ENCODE results near the gene UBTF.
A peak's percentile ranks its signal among the peaks of the same experiment; 100 is the strongest.

The UBTF gene

DNA sequence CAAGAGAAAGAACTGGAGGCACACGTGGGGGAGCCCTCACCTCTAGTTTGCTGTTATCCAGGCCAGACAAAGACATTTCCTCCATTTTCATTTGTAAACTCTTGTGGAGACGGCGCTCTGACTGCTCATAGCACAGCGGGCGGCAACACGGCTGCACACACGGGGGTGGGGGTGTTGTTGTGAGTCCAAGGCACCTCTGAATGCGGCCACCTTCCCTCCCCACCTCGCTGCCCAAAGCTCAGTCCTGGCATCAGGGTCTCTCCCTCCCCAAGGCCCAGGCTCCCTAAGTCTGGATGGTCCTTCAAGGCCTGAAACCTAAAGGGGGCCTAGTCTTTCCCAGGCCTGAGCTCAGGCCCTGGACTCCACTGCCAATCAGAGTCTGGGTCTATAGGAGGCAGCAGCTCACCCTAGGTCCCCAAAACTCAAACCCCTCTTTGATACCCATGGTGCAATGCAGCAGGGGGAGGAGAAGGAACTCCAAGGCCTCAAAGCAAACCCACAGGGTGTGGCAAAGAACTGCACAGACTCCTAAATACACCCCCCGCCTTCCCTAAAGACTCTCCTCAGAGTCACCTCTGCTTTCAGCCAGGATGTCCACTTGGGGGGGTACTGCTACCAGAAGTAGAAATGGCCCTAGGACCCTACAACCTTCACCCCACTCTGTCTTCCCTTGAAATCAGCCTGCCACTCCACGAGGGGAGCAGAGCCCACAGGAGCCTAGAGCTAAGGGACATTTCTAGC, 21.3 kb downstream of the UBTF start:
- peak; percentile 73 for DNase-seq (ENCODE audit: low read depth)

DNA sequence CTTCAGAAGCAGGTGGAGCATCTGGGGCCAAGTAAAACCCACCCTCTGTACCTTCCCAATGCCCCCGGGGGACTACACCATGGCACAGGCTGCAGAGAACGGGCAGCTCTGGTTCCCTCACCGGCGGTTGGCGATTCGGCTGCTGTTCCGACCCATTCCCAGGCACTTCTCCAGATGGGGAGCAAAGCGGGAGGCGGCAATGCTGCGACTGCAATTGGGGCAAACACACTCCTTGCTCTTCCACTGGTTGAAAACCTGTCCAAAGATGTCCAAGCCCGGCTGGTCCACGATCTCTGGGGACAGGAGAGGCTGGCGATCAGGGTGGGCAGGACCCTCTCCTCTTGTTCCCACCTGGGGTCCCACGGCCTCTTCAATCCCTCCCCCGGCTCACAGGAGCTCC, 22.4 kb downstream of the UBTF start:
- no peak for DNase-seq (ENCODE audit: low read depth)

DNA sequence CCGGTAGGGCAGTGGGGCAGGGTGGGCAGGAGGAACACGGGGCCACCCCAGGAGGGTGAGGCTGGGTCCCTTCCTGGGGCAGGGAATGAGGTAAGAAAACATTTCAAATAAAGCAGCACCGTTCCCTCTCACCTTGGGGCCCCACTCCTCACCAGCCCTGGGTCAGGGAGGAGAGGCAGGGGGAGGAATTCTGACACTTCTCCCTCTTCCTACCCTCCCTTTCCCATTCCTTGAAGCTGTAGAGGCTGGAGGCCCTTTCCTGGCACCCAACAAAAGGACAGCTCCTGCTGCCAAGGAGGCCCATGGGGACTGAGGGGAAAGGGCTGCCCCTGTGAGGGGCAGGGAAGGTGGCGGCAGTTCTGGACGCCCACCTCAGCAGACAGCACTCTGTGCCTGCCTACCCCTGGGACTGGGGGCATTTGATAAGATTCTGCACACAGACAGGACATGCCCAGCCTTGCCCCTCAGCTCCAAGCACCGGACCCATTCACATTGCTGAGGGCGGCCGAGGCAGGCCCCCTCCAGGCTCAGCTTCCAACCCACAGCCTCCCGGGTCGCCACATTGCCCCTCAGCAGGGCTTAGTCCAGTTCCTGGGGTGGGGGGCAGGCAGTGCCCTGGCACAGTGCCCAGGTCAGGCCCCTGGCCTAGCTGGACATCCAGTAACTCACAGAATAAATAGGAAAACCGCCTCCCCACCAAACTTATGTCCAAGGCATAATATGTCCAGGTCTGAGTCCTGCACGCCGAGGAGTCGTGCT, 26.0 kb downstream of the UBTF start:
- DNase-seq (ENCODE audit: low read depth), result no peak

DNA sequence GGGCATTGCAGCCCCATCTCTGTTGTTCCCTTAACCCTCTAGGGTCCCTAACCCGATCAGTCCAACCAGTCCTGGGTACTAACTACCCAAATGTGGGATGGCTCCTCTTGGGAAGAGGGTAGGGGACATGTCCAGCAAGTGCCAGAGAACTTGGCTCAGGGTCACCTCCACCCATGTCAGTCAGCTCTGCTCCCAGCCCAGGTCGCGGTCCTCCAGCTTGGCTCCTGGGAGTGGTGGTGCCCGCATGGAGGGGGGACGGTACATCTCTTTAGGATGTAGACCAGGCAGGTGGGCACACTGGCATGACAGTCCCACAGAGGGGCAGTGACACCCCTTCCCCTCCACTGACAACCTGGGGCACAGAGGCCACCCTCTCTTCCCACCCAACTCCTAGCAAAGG, 26.7 kb downstream of the UBTF start:
- no peak for DNase-seq (ENCODE audit: low read depth)

DNA sequence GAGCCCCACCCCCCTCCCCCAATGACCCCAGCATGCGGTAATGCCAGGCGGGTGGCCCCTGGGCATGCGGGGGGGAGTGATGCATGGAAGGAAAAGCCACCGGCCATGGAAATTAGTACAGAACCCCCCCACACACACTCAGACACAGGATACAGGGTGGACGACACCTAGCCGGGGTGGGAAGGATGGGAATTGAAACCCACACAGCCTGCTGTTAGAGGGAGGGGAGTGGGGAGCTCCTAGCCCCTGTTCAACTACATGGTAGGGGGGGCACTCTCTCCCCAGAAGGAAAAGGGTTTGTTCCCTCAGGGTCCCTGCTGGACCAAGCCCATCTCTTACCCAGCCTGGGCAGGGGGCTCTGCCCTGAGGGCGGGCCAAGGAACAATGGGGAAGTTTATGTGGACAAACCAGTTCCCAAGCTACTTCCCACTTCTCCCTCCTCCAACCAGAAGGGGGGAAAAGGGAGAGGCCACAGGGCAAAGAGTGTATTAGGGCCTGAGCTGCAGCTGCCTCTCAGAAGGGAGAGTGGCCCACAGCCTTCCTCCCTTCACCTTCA, 27.5 kb downstream of the UBTF start:
- no peak for DNase-seq (ENCODE audit: low read depth)

DNA sequence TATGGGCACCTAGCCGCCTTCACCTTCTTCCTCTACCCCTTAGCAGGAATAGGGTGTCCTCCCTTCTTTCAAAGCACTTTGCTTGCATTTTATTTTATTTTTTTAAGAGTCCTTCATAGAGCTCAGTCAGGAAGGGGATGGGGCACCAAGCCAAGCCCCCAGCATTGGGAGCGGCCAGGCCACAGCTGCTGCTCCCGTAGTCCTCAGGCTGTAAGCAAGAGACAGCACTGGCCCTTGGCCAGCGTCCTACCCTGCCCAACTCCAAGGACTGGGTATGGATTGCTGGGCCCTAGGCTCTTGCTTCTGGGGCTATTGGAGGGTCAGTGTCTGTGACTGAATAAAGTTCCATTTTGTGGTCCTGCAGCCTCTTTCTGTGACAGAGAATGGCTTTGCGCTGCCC, 28.1 kb downstream of the UBTF start:
- no peak for DNase-seq (ENCODE audit: low read depth)

DNA sequence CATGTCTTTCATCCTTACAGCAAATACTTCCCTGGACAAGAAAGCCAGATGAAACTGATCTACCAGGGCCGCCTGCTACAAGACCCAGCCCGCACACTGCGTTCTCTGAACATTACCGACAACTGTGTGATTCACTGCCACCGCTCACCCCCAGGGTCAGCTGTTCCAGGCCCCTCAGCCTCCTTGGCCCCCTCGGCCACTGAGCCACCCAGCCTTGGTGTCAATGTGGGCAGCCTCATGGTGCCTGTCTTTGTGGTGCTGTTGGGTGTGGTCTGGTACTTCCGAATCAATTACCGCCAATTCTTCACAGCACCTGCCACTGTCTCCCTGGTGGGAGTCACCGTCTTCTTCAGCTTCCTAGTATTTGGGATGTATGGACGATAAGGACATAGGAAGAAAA, 29.0 kb downstream of the UBTF start:
- DNase-seq (ENCODE audit: low read depth), result no peak

DNA sequence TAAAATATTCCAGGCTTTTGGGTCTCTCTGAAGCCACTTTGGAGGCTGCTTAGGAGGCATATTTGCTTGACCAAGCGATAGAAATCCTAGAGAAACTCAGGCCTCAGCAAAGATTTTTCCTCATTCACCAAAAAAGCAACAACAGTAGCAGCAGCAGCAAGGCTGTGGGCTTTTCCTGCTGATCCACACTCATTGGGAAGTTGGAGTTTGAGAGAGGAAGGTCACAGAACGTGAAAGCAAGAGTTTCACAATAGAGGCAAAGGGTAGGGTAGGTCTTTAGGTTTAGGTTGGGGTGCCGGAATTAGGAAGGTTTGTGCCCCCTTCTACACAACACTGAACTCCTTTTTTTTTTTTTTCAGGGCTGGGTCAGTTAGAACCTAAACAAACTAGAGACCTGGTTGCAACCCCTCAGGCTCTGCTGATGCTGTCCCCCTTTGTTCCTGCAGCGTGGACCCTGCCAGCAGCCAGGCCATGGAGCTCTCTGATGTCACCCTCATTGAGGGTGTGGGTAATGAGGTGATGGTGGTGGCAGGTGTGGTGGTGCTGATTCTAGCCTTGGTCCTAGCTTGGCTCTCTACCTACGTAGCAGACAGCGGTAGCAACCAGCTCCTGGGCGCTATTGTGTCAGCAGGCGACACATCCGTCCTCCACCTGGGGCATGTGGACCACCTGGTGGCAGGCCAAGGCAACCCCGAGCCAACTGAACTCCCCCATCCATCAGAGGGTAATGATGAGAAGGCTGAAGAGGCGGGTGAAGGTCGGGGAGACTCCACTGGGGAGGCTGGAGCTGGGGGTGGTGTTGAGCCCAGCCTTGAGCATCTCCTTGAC, 30.7 kb downstream of the UBTF start:
- DNase-seq (ENCODE audit: low read depth), result no peak

DNA sequence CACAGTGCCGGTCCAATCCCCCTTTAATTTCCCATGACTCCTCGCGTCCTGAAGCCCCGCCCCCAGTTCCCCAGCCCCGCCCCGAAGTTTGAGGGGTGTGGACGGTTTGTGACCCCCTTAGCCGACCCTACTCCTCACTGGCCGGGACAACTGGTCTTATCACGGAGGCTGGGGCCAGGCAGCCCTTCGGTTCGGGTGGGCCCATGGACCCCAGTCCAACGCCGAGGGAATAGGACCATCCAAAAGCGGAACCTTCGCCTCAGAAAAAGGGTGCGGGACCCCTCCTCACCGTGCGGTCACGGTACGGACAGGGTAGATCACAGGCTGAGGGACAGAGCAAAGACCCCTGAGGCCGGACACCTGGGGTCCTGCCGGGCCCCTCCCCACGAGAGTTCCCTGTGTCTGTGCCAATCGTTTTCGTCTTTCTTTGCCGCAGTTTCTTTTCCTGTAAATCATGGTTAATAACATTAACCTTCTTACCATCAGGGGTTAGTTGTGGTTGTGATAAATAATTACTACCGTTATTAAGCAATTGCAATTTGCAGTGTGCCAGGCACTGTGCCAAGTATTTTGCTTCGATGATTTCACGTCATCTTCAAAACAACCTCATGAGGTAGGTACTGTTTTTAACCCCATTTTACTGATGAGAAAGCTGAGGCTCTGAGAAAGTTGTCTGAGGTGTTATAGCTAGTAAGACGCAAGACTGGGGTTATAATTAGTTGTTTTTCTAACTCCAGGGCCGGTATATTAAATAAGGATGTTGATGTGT, 32.2 kb downstream of the UBTF start:
- peak; percentile 35 for DNase-seq (ENCODE audit: low read depth)

DNA sequence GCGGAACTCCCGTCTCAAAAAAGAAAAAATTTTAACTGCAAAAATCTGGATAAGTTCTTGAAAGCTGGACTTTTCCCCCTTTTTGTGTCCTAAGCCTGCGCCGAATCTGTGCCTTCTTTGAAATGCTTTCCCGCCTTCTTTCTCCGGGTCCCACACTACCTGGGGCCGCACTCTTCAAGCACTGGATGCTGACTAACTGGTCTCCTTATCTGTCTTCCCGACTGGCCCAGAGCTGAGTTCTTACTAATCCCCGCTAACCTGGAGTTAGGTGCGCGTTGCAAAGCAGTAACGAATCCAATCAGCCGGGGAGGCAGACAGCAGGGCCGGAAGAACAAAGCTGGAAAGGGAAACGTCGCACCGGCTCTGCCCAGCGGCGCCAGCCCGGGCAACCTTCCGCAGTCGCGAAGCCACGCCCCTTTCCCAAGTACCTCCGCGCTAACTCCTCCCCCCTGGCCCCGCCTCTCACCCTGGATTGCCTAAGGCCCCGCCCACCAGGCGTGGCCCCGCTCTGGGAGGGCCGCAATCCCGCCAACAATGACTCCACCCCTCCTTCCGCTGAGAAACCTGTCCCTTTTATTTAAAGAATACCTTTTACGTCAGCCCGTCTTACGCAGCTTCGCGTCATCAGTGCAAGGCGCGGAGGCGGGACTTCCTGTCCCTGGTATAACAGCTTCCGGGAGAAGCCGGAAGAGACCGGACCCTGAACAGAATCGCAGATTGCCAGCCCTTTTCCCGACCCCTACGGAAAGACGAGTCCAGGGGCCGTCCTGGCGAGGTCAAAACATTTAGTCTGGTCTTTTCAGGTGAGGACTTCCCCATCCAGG, 33.0 kb downstream of the UBTF start, which contains the start of gene TMUB2:
TSS of gene TMUB2 (plus strand) at position 666 of the 824 bp plus-strand sequence. CDS start 737 bp downstream, outside the sequence.
- DNase-seq (ENCODE audit: low read depth), result peak; percentile 99

DNA sequence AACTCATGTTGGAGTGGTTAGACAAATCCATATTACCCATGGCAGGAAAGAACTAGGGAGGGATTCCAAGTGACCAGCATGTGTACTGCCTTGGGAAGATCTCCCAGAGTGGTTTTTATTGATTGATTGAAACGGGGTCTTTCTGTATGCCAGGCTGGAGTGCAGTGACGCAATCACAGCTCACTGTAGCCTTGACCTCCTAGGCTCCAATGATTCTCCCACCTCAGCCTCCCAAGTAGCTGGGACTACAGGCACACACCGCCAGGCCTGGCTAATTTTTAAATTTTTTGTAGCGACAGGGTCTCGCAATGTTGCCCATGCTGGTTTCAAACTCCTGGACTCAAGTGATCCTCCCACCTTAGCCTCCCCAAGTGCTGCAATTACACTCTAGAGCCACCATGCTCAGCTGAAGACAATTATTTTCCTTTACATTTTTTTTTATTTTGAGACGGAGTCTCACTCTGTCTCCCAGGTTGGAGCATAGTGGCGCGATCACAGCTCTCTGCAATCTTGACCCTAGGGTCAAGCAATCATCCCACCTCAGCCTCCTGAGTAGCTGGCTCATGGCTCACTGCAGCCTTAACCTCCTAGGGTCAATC, 35.2 kb downstream of the UBTF start:
- no peak for DNase-seq (ENCODE audit: low read depth)

DNA sequence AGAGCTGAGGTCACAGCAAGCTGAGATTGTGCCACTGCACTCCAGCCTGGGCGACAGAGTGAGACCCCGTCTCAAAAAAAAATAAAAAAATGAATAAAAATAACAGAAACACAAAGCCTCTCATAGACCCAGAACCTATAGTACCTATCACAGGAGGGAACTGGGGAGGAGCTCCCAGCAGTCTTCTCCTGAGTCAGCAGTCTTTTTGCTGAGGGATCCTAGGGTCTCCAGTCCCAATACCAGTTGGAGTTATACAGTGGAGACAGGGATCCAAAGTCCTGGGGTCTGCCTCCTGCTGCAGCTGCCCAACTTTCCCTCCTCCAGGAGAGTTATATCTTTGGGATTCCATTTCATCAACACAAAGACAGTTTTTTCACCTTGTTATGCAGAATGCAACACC, 36.5 kb downstream of the UBTF start:
- no peak for DNase-seq (ENCODE audit: low read depth)

DNA sequence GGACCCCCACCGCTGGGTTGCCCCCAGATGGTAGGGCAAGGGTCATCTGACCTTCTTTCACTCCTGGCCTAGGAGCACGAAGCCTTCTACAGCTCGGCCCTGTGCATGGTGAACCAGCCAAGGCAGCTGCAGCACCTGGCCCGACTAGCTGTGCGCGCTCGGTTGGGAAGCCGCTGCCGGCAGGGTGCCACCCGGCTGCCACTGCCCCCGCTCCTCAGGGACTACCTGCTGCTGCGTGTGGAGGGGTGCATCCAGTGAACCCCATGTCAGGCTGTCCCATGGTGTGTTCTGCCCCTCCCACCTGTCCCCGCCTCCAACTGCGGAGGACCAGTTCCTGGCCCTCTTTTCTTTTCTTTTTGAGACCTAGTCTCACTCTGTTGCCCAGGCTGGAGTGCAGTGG, 41.3 kb downstream of the UBTF start:
- no peak for DNase-seq (ENCODE audit: low read depth)

DNA sequence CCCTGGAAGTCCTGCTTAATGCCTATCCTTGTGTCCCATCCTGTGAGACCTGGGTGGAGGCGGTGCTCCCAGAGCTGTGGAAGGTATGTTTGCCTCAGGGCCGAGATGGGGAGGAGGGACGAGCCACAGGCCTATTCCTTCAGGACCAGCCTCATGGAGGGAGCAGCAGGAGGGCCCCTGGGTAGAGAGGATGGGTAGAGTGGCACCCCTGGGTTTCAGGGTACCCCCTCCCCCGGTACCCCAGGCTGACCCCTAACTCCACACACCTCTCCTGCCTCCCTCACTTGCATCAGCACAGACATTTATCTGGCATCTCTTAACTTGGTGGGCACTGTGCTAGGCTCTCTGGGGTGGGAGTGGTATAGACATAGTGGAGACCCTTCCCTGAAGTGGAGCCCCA, 41.8 kb downstream of the UBTF start:
- DNase-seq (ENCODE audit: low read depth), result no peak

DNA sequence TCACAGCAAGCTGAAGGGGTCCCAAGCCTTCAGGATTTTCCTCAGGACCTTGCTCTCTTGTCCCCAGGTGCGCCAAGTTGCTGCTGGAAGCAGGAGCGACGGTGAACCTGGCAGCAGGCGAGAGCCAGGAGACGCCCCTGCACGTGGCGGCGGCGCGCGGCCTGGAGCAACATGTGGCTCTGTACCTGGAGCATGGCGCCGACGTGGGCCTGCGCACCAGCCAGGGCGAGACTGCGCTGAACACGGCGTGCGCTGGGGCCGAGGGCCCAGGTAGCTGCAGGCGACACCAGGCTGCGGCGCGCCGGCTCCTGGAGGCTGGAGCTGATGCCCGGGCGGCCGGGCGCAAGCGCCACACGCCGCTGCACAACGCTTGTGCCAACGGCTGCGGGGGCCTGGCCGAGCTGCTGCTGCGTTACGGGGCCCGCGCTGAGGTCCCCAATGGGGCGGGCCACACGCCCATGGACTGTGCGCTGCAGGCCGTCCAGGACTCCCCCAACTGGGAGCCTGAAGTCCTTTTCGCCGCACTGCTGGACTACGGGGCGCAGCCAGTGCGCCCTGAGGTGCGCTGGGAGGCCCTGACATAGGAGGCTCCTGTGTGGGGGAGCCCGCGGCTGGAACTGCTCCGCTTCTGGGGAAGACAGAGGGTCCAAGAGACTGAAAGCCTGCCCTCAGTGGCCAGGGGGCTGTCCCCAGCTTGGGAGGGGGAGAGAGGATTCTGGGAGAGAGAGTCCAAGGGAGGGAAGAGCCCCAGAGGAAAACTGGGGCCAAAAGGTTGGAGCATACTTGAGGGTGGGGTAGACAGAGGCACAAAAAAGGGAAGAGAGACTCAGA, 42.6 kb downstream of the UBTF start:
- DNase-seq (ENCODE audit: low read depth), result no peak

DNA sequence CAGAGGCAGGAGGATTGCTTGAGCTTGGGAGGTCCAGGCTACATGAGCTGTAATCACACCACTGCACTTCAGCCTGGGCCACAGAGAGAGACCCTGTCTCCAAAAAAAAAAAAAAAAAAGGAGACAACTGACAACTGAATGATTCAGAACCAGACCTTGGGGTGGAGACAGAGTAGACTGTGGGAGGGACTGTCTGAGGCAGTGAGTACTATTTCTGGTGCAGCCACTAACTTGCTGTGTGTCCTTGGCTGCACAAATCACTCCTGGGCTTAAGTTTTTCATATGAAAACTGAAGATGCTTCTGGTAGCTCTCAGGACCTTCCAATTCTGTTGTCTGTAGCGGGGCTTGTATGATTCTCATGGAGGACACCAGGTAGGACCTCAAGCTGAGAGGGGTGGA, 43.2 kb downstream of the UBTF start:
- DNase-seq (ENCODE audit: low read depth), result no peak

DNA sequence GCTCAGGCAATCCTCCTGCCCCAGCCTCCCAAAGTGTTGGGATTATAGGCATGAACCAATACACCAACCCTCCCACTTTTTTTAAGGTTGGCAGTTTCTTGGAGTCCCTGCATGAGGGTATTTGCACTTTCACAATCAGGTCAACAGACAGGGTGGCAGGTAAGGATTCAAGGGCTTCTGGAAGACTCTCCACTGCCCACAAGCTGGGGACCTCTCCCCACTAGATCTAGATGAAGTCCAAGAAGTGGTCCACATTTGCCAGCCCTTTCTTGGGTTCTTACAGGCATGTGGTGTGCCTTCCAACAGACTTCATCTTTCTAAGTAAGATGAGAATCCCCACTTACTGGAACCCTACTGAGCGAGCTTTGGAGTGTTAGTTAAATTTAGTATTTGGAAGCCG, 45.0 kb downstream of the UBTF start:
- no peak for DNase-seq (ENCODE audit: low read depth)

DNA sequence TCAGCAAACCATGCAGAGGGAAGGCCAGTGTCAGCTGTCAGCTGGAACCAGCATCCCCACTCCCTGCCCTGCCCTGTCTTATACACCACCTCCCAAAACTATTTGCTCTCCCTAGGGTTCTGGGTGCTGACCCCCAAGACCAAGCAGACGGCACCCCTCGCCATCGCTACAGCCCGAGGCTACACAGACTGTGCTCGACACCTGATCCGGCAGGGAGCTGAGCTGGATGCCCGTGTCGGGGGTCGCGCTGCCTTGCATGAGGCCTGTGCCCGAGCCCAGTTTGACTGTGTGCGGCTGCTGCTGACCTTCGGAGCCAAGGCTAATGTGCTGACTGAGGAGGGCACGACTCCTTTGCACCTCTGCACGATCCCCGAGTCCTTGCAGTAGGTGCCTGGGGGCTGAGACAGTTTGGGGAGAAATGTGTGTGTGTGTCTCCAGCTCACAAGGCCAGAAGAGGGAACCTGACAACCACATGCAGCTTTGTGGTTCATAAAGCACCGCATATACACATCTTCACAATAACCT, 47.5 kb downstream of the UBTF start:
- no peak for DNase-seq (ENCODE audit: low read depth)
